GM19467 (cell line): ENCODE data around the gene GLP2R.
"Not testable (repeated sequence)": the region's sequence is repeated elsewhere in the genome, so short reads cannot be mapped to it uniquely, and the experiment has no call there.

Source experiments
- ATAC-seq: cut with Tn5 transposase; IDR thresholded peaks from one replicate; pipeline ENCODE4 v1.9.1; 2021; ENCODE audit warnings: mild to moderate bottlenecking, moderate library complexity; ENCODE audit not compliant: unreplicated experiment

Gene GLP2R

GRCh38 chr17:9825641-9826150 lies at the start of gene GLP2R:
TSS of gene GLP2R (plus strand) at chr17:9825924. CDS start at chr17:9826064, 140 bp downstream.
- no peak for ATAC-seq

- ATAC-seq: no peak
These were observed 48.8 kb upstream of the GLP2R start for GRCh38 chr17:9776911-9777310.

GRCh38 chr17:9780552-9780951 lies 45.2 kb upstream of the GLP2R start:
- no peak for ATAC-seq

GRCh38 chr17:9783050-9783449 lies 42.7 kb upstream of the GLP2R start:
- no peak for ATAC-seq

GRCh38 chr17:9783465-9783864 lies 42.3 kb upstream of the GLP2R start:
- not testable (repeated sequence) for ATAC-seq

GRCh38 chr17:9784544-9784943 lies 41.2 kb upstream of the GLP2R start:
- ATAC-seq: no peak

- no peak for ATAC-seq
These were observed 37.1 kb upstream of the GLP2R start for GRCh38 chr17:9788601-9789000.

GRCh38 chr17:9790316-9790715 lies 35.4 kb upstream of the GLP2R start:
- no peak for ATAC-seq

GRCh38 chr17:9790889-9791876 lies 34.5 kb upstream of the GLP2R start, which contains the start of gene DHRS7C:
TSS of gene DHRS7C (minus strand) at chr17:9791592. CDS start at chr17:9791284, 308 bp downstream.
- ATAC-seq: no peak

- no peak for ATAC-seq
These were observed 33.4 kb upstream of the GLP2R start for GRCh38 chr17:9792181-9792840.

GRCh38 chr17:9798008-9798407 lies 27.7 kb upstream of the GLP2R start:
- no peak for ATAC-seq

- ATAC-seq: no peak
These were observed 27.0 kb upstream of the GLP2R start for GRCh38 chr17:9798724-9799123.

- no peak for ATAC-seq
These were observed 24.2 kb upstream of the GLP2R start for GRCh38 chr17:9801505-9801904.

GRCh38 chr17:9802294-9802693 lies 23.4 kb upstream of the GLP2R start:
- no peak for ATAC-seq

GRCh38 chr17:9802697-9803096 lies 23.0 kb upstream of the GLP2R start:
- ATAC-seq: no peak

- ATAC-seq: no peak
These were observed 20.0 kb upstream of the GLP2R start for GRCh38 chr17:9805769-9806168.

GRCh38 chr17:9806699-9807098 lies 19.0 kb upstream of the GLP2R start:
- no peak for ATAC-seq

GRCh38 chr17:9809409-9809808 lies 16.3 kb upstream of the GLP2R start:
- ATAC-seq: no peak

- no peak for ATAC-seq
These were observed 15.4 kb upstream of the GLP2R start for GRCh38 chr17:9810100-9810949.

GRCh38 chr17:9811086-9811485 lies 14.6 kb upstream of the GLP2R start:
- no peak for ATAC-seq

- no peak for ATAC-seq
These were observed 14.2 kb upstream of the GLP2R start for GRCh38 chr17:9811537-9811936.
